ENCODE data around the gene SCAMP1. TPM values are rescaled to one million over a fixed set of nuclear protein-coding genes. Genes with fewer than 3 reads are reported as not detected.
"Not testable (repeated sequence)": the region's sequence is repeated elsewhere in the genome, so short reads cannot be mapped to it uniquely, and the experiment has no call there.

The SCAMP1 gene
- total RNA-seq, 1 donor from 2014 or later = 51.8 TPM

- Mint-ChIP-seq H3K4me1 (ENCODE audit: low read depth) (peaks cover 10% of the 10 kb centered on the region), H3K27me3 (ENCODE audit: low read depth) (no peaks in the 10 kb centered on the region), H3K36me3 (ENCODE audit: low read depth) (peaks cover 21% of the 10 kb centered on the region), H3K4me3 (ENCODE audit: unreplicated experiment) (no peak overlapping the region), H3K27ac (ENCODE audit: unreplicated experiment) (no peak overlapping the region), H3K9me3 (ENCODE audit: low read depth) (peaks cover 18% of the 10 kb centered on the region)
- TF ChIP-seq CTCF (IDR thresholded peaks at IDR 0.05) = no peak
- DNase-seq (ENCODE audit: low spot score) = no peak
Observed at GRCh38 chr5:78429332-78429980, 69.0 kb downstream of the SCAMP1 start.

- Mint-ChIP-seq H3K9me3 (ENCODE audit: low read depth) (peaks cover 20% of the 10 kb centered on the region), H3K27me3 (ENCODE audit: low read depth) (no peaks in the 10 kb centered on the region), H3K36me3 (ENCODE audit: low read depth) (peaks cover 25% of the 10 kb centered on the region), H3K4me3 (ENCODE audit: unreplicated experiment) (no peak overlapping the region), H3K27ac (ENCODE audit: unreplicated experiment) (no peak overlapping the region), H3K4me1 (ENCODE audit: low read depth) (peaks cover 14% of the 10 kb centered on the region)
- TF ChIP-seq CTCF (IDR thresholded peaks at IDR 0.05) = no peak
- DNase-seq (ENCODE audit: low spot score) = no peak
Observed at GRCh38 chr5:78430866-78431265, 70.4 kb downstream of the SCAMP1 start.

GRCh38 chr5:78433972-78434371, 73.6 kb downstream of the SCAMP1 start:
- TF ChIP-seq CTCF (IDR thresholded peaks at IDR 0.05) = no peak

GRCh38 chr5:78447775-78448424, 87.5 kb downstream of the SCAMP1 start:
- Mint-ChIP-seq H3K4me3 (ENCODE audit: unreplicated experiment) (no peak overlapping the region), H3K27ac (ENCODE audit: unreplicated experiment) (no peak overlapping the region), H3K27me3 (ENCODE audit: low read depth) (no peaks in the 10 kb centered on the region), H3K36me3 (ENCODE audit: low read depth) (peaks cover 6% of the 10 kb centered on the region), H3K4me1 (ENCODE audit: low read depth) (no peaks in the 10 kb centered on the region), H3K9me3 (ENCODE audit: low read depth) (peaks cover 3% of the 10 kb centered on the region)
- TF ChIP-seq CTCF (IDR thresholded peaks at IDR 0.05) = no peak
- no peak for DNase-seq (ENCODE audit: low spot score)

More at GRCh38 chr5:78433972-78434371, 73.6 kb downstream of the SCAMP1 start:
- no peak for DNase-seq (ENCODE audit: low spot score)
- peaks cover 20% of the 10 kb centered on the region for H3K9me3 Mint-ChIP-seq (ENCODE audit: low read depth)
- H3K4me3 Mint-ChIP-seq (ENCODE audit: unreplicated experiment) = no peak overlapping the region
- H3K36me3 Mint-ChIP-seq (ENCODE audit: low read depth) = peaks cover 15% of the 10 kb centered on the region
- H3K4me1 Mint-ChIP-seq (ENCODE audit: low read depth) = peaks cover 14% of the 10 kb centered on the region
- no peak overlapping the region for H3K27ac Mint-ChIP-seq (ENCODE audit: unreplicated experiment)
- H3K27me3 Mint-ChIP-seq (ENCODE audit: low read depth) = no peaks in the 10 kb centered on the region

GRCh38 chr5:78449103-78449502, 88.7 kb downstream of the SCAMP1 start:
- Mint-ChIP-seq H3K9me3 (ENCODE audit: low read depth) (peaks cover 3% of the 10 kb centered on the region), H3K27ac (ENCODE audit: unreplicated experiment) (no peak overlapping the region), H3K4me3 (ENCODE audit: unreplicated experiment) (no peak overlapping the region), H3K27me3 (ENCODE audit: low read depth) (no peaks in the 10 kb centered on the region), H3K36me3 (ENCODE audit: low read depth) (peaks cover 5% of the 10 kb centered on the region), H3K4me1 (ENCODE audit: low read depth) (no peaks in the 10 kb centered on the region)
- TF ChIP-seq CTCF (IDR thresholded peaks at IDR 0.05) = no peak
- DNase-seq (ENCODE audit: low spot score) = no peak

- peaks cover 16% of the 10 kb centered on the region for H3K36me3 Mint-ChIP-seq (ENCODE audit: low read depth)
- H3K4me1 Mint-ChIP-seq (ENCODE audit: low read depth); H3K9me3 Mint-ChIP-seq (ENCODE audit: low read depth); DNase-seq (ENCODE audit: low spot score); H3K27ac Mint-ChIP-seq (ENCODE audit: unreplicated experiment); H3K27me3 Mint-ChIP-seq (ENCODE audit: low read depth): not testable (repeated sequence)
- H3K4me3 Mint-ChIP-seq (ENCODE audit: unreplicated experiment) = peak overlapping the region; percentile 42
Observed at GRCh38 chr5:78457507-78457906, 97.1 kb downstream of the SCAMP1 start.
